HepG2 (cell line): ENCODE results near the gene KANSL3. TPM values are rescaled to one million over a fixed set of nuclear protein-coding genes. Genes with fewer than 3 reads are reported as not detected.

Experiments
- ATAD3A ChIP-seq: sonication (generic); formaldehyde crosslinking; IDR thresholded peaks from 2 replicates; pipeline ENCODE4 v1.4.0; 2020; ENCODE audit warnings: missing genetic modification reagents
- ATF4 ChIP-seq, 2 experiments: fragments of 450-650 bp in 1 of 2; sonication (generic) in 1 of 2; formaldehyde crosslinking; IDR thresholded peaks; 2 replicates each; pipeline versions ENCODE4 v1.5.0 to v1.8.0; 2020 to 2022; ENCODE audit warnings: mild to moderate bottlenecking in 1 of 2, missing genetic modification reagents in 1 of 2
- ATF7 ChIP-seq, 2 experiments: fragments of 450-650 bp in 1 of 2; sonication (generic) in 1 of 2; formaldehyde crosslinking in 1 of 2; IDR thresholded peaks; 2 replicates each; pipeline versions ENCODE4 v1.4.0 to v1.6.1; 2016 to 2020; ENCODE audit warnings: antibody characterized with exemption in 1 of 2, mild to moderate bottlenecking in 1 of 2, missing genetic modification reagents in 1 of 2
- CBX5 ChIP-seq: sonication (generic); formaldehyde crosslinking; IDR thresholded peaks from 2 replicates; pipeline ENCODE4 v1.4.0; 2020; ENCODE audit warnings: missing genetic modification reagents, borderline replicate concordance
- DPF2 ChIP-seq: sonication (generic); formaldehyde crosslinking; IDR thresholded peaks from 2 replicates; pipeline ENCODE4 v1.4.0; 2020; ENCODE audit warnings: mild to moderate bottlenecking, low read depth, missing genetic modification reagents, borderline replicate concordance
- ETS1 ChIP-seq: sonication (generic); formaldehyde crosslinking; IDR thresholded peaks from 2 replicates; pipeline ENCODE4 v1.4.0; 2020; ENCODE audit warnings: missing genetic modification reagents
- GZF1 ChIP-seq: sonication (generic); formaldehyde crosslinking; IDR thresholded peaks from 2 replicates; pipeline ENCODE4 v1.5.1; 2020; ENCODE audit warnings: mild to moderate bottlenecking, missing genetic modification reagents
- HHEX ChIP-seq: IDR thresholded peaks from 2 replicates; pipeline ENCODE4 v1.6.1; 2016; ENCODE audit warnings: control low read depth
- IRX3 ChIP-seq: sonication (generic); formaldehyde crosslinking; IDR thresholded peaks from 2 replicates; pipeline ENCODE4 v1.8.1; 2023; ENCODE audit warnings: mild to moderate bottlenecking, low read depth, missing genetic modification reagents, borderline replicate concordance
- KDM5B ChIP-seq: sonication (generic); formaldehyde crosslinking; IDR thresholded peaks from 2 replicates; pipeline ENCODE4 v1.4.0; 2020; ENCODE audit warnings: missing genetic modification reagents, mild to moderate bottlenecking, borderline replicate concordance
- KLF15 ChIP-seq: sonication (generic); formaldehyde crosslinking; IDR thresholded peaks from 2 replicates; pipeline ENCODE4 v1.8.1; 2023; ENCODE audit warnings: borderline replicate concordance, mild to moderate bottlenecking, inconsistent platforms, missing genetic modification reagents, mixed read lengths
- MAF1 ChIP-seq: sonication (generic); formaldehyde crosslinking; IDR thresholded peaks from 2 replicates; pipeline ENCODE4 v1.5.0; 2020; ENCODE audit warnings: missing genetic modification reagents, borderline replicate concordance
- MEIS2 ChIP-seq: sonication (generic); formaldehyde crosslinking; IDR thresholded peaks from 2 replicates; pipeline ENCODE4 v1.9.0; 2021; ENCODE audit warnings: mild to moderate bottlenecking, missing genetic modification reagents
- MLX ChIP-seq: IDR thresholded peaks from 2 replicates; pipeline ENCODE4 v1.6.1; 2016
- MXD1 ChIP-seq: sonication (generic); formaldehyde crosslinking; IDR thresholded peaks from 2 replicates; pipeline ENCODE4 v1.4.0; 2020; ENCODE audit warnings: mild to moderate bottlenecking, missing genetic modification reagents
- NFIB ChIP-seq: sonication (generic); formaldehyde crosslinking; IDR thresholded peaks from 2 replicates; pipeline ENCODE4 v1.9.0; 2021; ENCODE audit warnings: missing genetic modification reagents, mild to moderate bottlenecking, borderline replicate concordance
- PAWR ChIP-seq: sonication (generic); formaldehyde crosslinking; IDR thresholded peaks from 2 replicates; pipeline ENCODE4 v1.4.0; 2020; ENCODE audit warnings: missing genetic modification reagents, mild to moderate bottlenecking, borderline replicate concordance
- PAX8 ChIP-seq: sonication (generic); formaldehyde crosslinking; IDR thresholded peaks from 2 replicates; pipeline ENCODE4 v1.8.0; 2022; ENCODE audit warnings: mild to moderate bottlenecking, missing genetic modification reagents, borderline replicate concordance
- SIN3A ChIP-seq: IDR thresholded peaks from 2 replicates; pipeline ENCODE4 v1.6.1; 2011; ENCODE audit warnings: low read depth, mild to moderate bottlenecking, control low read depth, low read length, borderline replicate concordance
- ZBTB46 ChIP-seq: sonication (generic); formaldehyde crosslinking; IDR thresholded peaks from 2 replicates; pipeline ENCODE4 v1.4.0; 2020; ENCODE audit warnings: mild to moderate bottlenecking, missing genetic modification reagents, borderline replicate concordance
- ZNF282 ChIP-seq: fragments of 450-650 bp; IDR thresholded peaks from 2 replicates; pipeline ENCODE4 v1.6.1; 2018; ENCODE audit not compliant: partially characterized antibody
- ZNF660 ChIP-seq: sonication (generic); formaldehyde crosslinking; IDR thresholded peaks from 2 replicates; pipeline ENCODE4 v1.5.1; 2020; ENCODE audit warnings: mild to moderate bottlenecking, low read depth, missing genetic modification reagents, borderline replicate concordance
- ZNF839 ChIP-seq: sonication (generic); formaldehyde crosslinking; IDR thresholded peaks from 2 replicates; pipeline ENCODE4 v1.4.0; 2020; ENCODE audit warnings: missing genetic modification reagents, mild to moderate bottlenecking, borderline replicate concordance
- ZSCAN20 ChIP-seq: sonication (generic); formaldehyde crosslinking; IDR thresholded peaks from 2 replicates; pipeline ENCODE4 v1.4.0; 2020; ENCODE audit warnings: missing genetic modification reagents, mild to moderate bottlenecking, borderline replicate concordance
- polyA plus RNA-seq, 8 experiments: library from polyadenylated mRNA; depleted of rRNA in 3 of 8; stranded (reverse) in 7 of 8; unstranded in 1 of 8; fragments of >200 nt; fragmentation: Illumina TruSeq in 4 of 8; extraction: Trizol in 4 of 8; gene quantifications; 2 replicates each; pipeline versions ENCODE4 v1.2.1 to v1.2.3, GENCODE V29; 2011 to 2016; ENCODE audit warnings: low read depth in 4 of 8, missing spikeins in 1 of 8, mixed read lengths in 1 of 8; ENCODE audit not compliant: insufficient read depth in 1 of 8
- total RNA-seq, 5 experiments: library from RNA; depleted of rRNA; stranded (reverse); fragments of >200 nt; fragmentation: Illumina TruSeq; extraction: Trizol; gene quantifications; 2 replicates each; pipeline ENCODE4 v1.2.3, GENCODE V29; 2016; ENCODE audit warnings: low read depth in 1 of 5

The KANSL3 gene
- total and polyA plus RNA-seq, 2 of the 13 experiments (the other 11 are each of a cell fraction or from before 2014, with no cell fraction given), result 20.8 to 37.3 TPM

GRCh38 chr2:96549967-96550786 is 87.9 kb downstream of the KANSL3 start (continued):
- TF ChIP-seq ETS1 (CRISPR knock-in tag), result no peak
- TF ChIP-seq GZF1 (CRISPR knock-in tag), result peak; percentile 97
- peak; percentile 87 for TF ChIP-seq KDM5B
- TF ChIP-seq NFIB (CRISPR knock-in tag), result peak; percentile 75; the same call in 1 of the 2 replicates
- TF ChIP-seq HHEX (CRISPR knock-in tag), result no peak
- TF ChIP-seq ATF7 (IDR thresholded peaks at IDR 0.05), result no peak
- no peak; the same call in 1 of the 2 replicates for TF ChIP-seq ATF7 (CRISPR knock-in tag; IDR thresholded peaks at IDR 0.05)
- TF ChIP-seq KLF15 (CRISPR knock-in tag), result no peak
- TF ChIP-seq ZNF660 (CRISPR knock-in tag), result peak; percentile 37; the same call in 1 of the 2 replicates
- no peak for TF ChIP-seq ATAD3A
- peak; percentile 81; the same call in 1 of the 2 replicates for TF ChIP-seq ZSCAN20 (CRISPR knock-in tag)
- TF ChIP-seq DPF2 (CRISPR knock-in tag), result 0 out of 2 replicates have a peak, but pooled peaks have one; percentile 41
- TF ChIP-seq MXD1, result peak; percentile 98
- no peak for TF ChIP-seq MAF1
- TF ChIP-seq SIN3A, result peak; percentile 64; the same call in 1 of the 2 replicates
- 0 out of 2 replicates have a peak, but pooled peaks have one; percentile 29 for TF ChIP-seq IRX3 (CRISPR knock-in tag)
- TF ChIP-seq ZNF839 (CRISPR knock-in tag), result peak; percentile 69; the same call in 1 of the 2 replicates
- TF ChIP-seq PAWR (CRISPR knock-in tag), result no peak
- TF ChIP-seq CBX5 (CRISPR knock-in tag), result peak; percentile 65; the same call in 1 of the 2 replicates
- TF ChIP-seq MEIS2 (CRISPR knock-in tag), result peak; percentile 90
- TF ChIP-seq PAX8 (CRISPR knock-in tag), result no peak
- TF ChIP-seq MLX (CRISPR knock-in tag), result peak; percentile 94
- TF ChIP-seq ATF4 (CRISPR knock-in tag; IDR thresholded peaks at IDR 0.05), result peak in 1 of 2 experiments; percentile 65; a peak in 1 of 4 replicates
- TF ChIP-seq ZBTB46 (CRISPR knock-in tag), result no peak
- TF ChIP-seq ZNF282, result no peak
